GM12865 (cell line): ENCODE data around the gene SLC12A3.

Experiments
- DNase-seq: peaks from one replicate; pipeline ENCODE4 v3.0.0; 2010; ENCODE audit warnings: low read depth
- H3K4me3 ChIP-seq: 2 replicates; pipeline ENCODE4 v1.5.1; 2011; ENCODE audit warnings: mild to moderate bottlenecking, low read depth, low read length, control low read depth
- CTCF ChIP-seq: IDR thresholded peaks from 2 replicates; pipeline ENCODE4 v1.5.1; 2011; ENCODE audit warnings: low read length, control low read depth, low read depth, inconsistent platforms; ENCODE audit not compliant: insufficient read depth; ENCODE audit errors: missing control alignments

The SLC12A3 gene

GRCh38 chr16:56916571-56917403, 51.8 kb downstream of the SLC12A3 start:
- DNase-seq: peak; percentile 87
- no peak for TF ChIP-seq CTCF
- peak overlapping the region; percentile 33; the same call in 1 of the 2 replicates for H3K4me3 ChIP-seq

GRCh38 chr16:56918467-56919012, 53.5 kb downstream of the SLC12A3 start:
- TF ChIP-seq CTCF: no peak
- H3K4me3 ChIP-seq: no peak overlapping the region
- no peak for DNase-seq

- no peak for TF ChIP-seq CTCF
- no peak overlapping the region for H3K4me3 ChIP-seq
- DNase-seq: no peak
Observed at GRCh38 chr16:56919099-56919800, 54.2 kb downstream of the SLC12A3 start.

GRCh38 chr16:56921571-56921970, 56.6 kb downstream of the SLC12A3 start:
- H3K4me3 ChIP-seq: no peak overlapping the region
- TF ChIP-seq CTCF: no peak
- DNase-seq: no peak

- TF ChIP-seq CTCF: no peak
- H3K4me3 ChIP-seq: no peak overlapping the region
- DNase-seq: no peak
Observed at GRCh38 chr16:56923481-56924091, 58.6 kb downstream of the SLC12A3 start.

- H3K4me3 ChIP-seq: no peak overlapping the region
- no peak for TF ChIP-seq CTCF
Observed at GRCh38 chr16:56927471-56927870, 62.5 kb downstream of the SLC12A3 start.

More at GRCh38 chr16:56927471-56927870, 62.5 kb downstream of the SLC12A3 start:
- DNase-seq: no peak
